A673 (cell line): Measurements from ENCODE around the gene DRD4.

ENCODE experiments used
- CTCF ChIP-seq: fragments of 300-800, 200-600 bp; sonication (generic); conservative IDR thresholded peaks from 2 replicates; pipeline ENCODE4 v1.5.1; 2017; ENCODE audit warnings: low read depth, mild to moderate bottlenecking, antibody characterized with exemption, low read length, moderate library complexity, mixed read lengths
- EZH2 ChIP-seq: fragments of 200-600 bp; sonication (generic); IDR thresholded peaks from 2 replicates; pipeline ENCODE4 v1.6.1; 2017; ENCODE audit warnings: borderline replicate concordance, low read depth, mild to moderate bottlenecking, mixed read lengths, antibody characterized with exemption, low read length; ENCODE audit not compliant: poor library complexity, severe bottlenecking

- no peak for TF ChIP-seq CTCF
- TF ChIP-seq EZH2 = no peak
Observed at GRCh38 chr11:628056-628455, 9.0 kb upstream of the DRD4 start.
